Natural killer cell (primary cell): ENCODE measurements around the gene ANKRD12. TPM values are rescaled to one million over a fixed set of nuclear protein-coding genes. Genes with fewer than 3 reads are reported as not detected.

ENCODE experiments used
- ATAC-seq, 3 donors: fragments of 150-1000 bp in 2 of 3; fragments of 200-7000 bp in 1 of 3; cut with Tn5 transposase; 1 replicate in 1 of 3; 2 replicates in 2 of 3; pipeline ENCODE4 v1.10.0; 2021; ENCODE audit warnings: mild to moderate bottlenecking in 2 of 3, moderate library complexity in 2 of 3
- DNase-seq, 2 donors: peaks; one replicate each; pipeline versions ENCODE4 v3.0.0 to v3.0.0-alpha.2; 2013 to 2021; ENCODE audit warnings: mixed read lengths in 1 of 2
- H3K27ac ChIP-seq: one replicate; pipeline ENCODE4 v1.5.1; 2013; ENCODE audit warnings: mild to moderate bottlenecking, low read length
- H3K27me3 ChIP-seq: one replicate; pipeline ENCODE4 v1.6.1; 2013; ENCODE audit warnings: low read length; ENCODE audit not compliant: control insufficient read depth, insufficient read depth
- H3K36me3 ChIP-seq: one replicate; pipeline ENCODE4 v1.6.1; 2013; ENCODE audit warnings: low read length; ENCODE audit not compliant: control insufficient read depth, insufficient read depth
- H3K4me1 ChIP-seq: one replicate; pipeline ENCODE4 v1.6.1; 2013; ENCODE audit warnings: low read length; ENCODE audit not compliant: control insufficient read depth, insufficient read depth
- H3K4me3 ChIP-seq: one replicate; pipeline ENCODE4 v1.5.1; 2013; ENCODE audit warnings: low read length
- H3K9me3 ChIP-seq: one replicate; pipeline ENCODE4 v1.6.1; 2013; ENCODE audit warnings: low read length; ENCODE audit not compliant: control insufficient read depth, insufficient read depth
- H3K27ac Mint-ChIP-seq, 2 donors: one replicate each; pipeline ENCODE4 v1.8.0; 2022; ENCODE audit warnings: mild to moderate bottlenecking in 2 of 2, mixed read lengths in 2 of 2, moderate library complexity in 1 of 2
- H3K27me3 Mint-ChIP-seq, 2 donors: one replicate each; pipeline ENCODE4 v1.8.0; 2022; ENCODE audit warnings: low read depth in 2 of 2, mixed read lengths in 2 of 2
- H3K36me3 Mint-ChIP-seq: one replicate; pipeline ENCODE4 v1.8.0; 2022; ENCODE audit warnings: mixed read lengths
- H3K4me1 Mint-ChIP-seq, 2 donors: one replicate each; pipeline ENCODE4 v1.8.0; 2022; ENCODE audit warnings: mixed read lengths in 2 of 2
- H3K4me3 Mint-ChIP-seq: one replicate; pipeline ENCODE4 v1.8.0; 2022; ENCODE audit warnings: mild to moderate bottlenecking, moderate library complexity, mixed read lengths
- H3K9me3 Mint-ChIP-seq, 2 donors: one replicate each; pipeline ENCODE4 v1.8.0; 2022; ENCODE audit warnings: mixed read lengths in 2 of 2
- WGBS: methylation state at CpG from one replicate; pipeline ENCODE4 v1.1.7; 2013; ENCODE audit warnings: missing lambda C conversion rate; ENCODE audit not compliant: insufficient coverage; 5-methylcytosine and 5-hydroxymethylcytosine counted together
- intact Hi-C: fragments of 100-400 bp; cut with micrococcal nuclease; formaldehyde crosslinking; loops from one replicate; pipeline ENCODE4 v1.14.2; 2022
- total RNA-seq, 4 donors: library from RNA; stranded (reverse); fragments of 120-200 nt in 1 of 4; gene quantifications; one replicate each; pipeline versions ENCODE4 v1.2.3 to v1.2.4, GENCODE V29; 2013 to 2022
- TF ChIP-seq, protein P1 (sequence below): fragments of 200-600 bp; IDR thresholded peaks from one replicate; pipeline ENCODE4 v1.8.0; 2022; ENCODE audit warnings: antibody characterized with exemption

The ANKRD12 gene
- total RNA-seq, 3 donors from 2014 or later (not counting 1 experiment from before 2014, with no cell fraction given) = 136 to 148 (median 141) TPM

DNA sequence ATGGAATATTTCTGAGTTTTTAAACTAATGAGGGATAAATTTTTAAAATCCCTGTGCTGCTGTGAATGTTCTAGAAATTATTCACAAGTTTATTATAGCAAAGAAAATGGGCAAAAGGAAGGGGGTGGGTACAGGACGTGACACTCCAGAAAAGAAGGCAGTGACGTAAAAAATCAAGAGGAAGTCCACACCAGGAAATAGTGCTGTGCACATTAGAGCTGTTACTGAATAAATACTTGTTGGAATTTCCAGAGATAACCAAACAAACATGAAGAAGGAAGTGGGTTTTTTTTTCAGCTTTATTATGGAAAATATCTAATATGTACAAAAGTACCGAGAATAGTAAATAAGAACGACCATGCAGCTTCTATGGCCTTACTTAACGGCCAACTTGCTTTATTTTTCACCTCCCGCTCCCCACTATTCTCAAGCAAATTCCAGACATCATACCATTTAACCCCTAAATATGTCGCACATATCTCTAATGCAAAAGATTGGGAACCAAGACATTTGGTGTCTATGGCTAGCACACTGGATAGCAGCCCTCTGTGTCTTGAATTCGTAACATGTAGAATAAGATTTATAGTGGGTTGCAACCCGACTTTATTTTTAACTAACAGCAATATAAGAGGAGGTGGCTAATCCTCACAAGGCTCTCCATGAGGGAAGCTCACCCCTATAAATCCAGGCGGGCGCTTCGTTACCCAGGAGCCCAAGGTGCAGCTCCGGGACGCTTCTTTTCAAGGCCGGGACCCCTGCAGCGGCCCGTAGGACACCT lies 34.7 kb upstream of the ANKRD12 start:
- 0% methylated on average over 16 of the region's 17 CpGs for WGBS
- TF ChIP-seq, protein P1, sequence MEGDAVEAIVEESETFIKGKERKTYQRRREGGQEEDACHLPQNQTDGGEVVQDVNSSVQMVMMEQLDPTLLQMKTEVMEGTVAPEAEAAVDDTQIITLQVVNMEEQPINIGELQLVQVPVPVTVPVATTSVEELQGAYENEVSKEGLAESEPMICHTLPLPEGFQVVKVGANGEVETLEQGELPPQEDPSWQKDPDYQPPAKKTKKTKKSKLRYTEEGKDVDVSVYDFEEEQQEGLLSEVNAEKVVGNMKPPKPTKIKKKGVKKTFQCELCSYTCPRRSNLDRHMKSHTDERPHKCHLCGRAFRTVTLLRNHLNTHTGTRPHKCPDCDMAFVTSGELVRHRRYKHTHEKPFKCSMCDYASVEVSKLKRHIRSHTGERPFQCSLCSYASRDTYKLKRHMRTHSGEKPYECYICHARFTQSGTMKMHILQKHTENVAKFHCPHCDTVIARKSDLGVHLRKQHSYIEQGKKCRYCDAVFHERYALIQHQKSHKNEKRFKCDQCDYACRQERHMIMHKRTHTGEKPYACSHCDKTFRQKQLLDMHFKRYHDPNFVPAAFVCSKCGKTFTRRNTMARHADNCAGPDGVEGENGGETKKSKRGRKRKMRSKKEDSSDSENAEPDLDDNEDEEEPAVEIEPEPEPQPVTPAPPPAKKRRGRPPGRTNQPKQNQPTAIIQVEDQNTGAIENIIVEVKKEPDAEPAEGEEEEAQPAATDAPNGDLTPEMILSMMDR = no peak
- Histone ChIP-seq H3K27ac (peak overlapping the region; percentile 58), H3K36me3 (peaks cover 2% of the 10 kb centered on the region), H3K4me1 (peaks cover 10% of the 10 kb centered on the region), H3K4me3 (peak overlapping the region; percentile 73), H3K27me3 (no peaks in the 10 kb centered on the region), H3K9me3 (no peaks in the 10 kb centered on the region)
- Mint-ChIP-seq H3K9me3 (no peaks in the 10 kb centered on the region), H3K27me3 (no peaks in the 10 kb centered on the region), H3K4me3 (peak overlapping the region; percentile 96), H3K4me1 (peaks cover 53% of the 10 kb centered on the region in 2 donors), H3K36me3 (no peaks in the 10 kb centered on the region), H3K27ac (peak overlapping the region; percentile 85 to 98)
- intact Hi-C loops = loop anchor here (1.0 to 10.0 kb wide), 4 partner anchors 29 to 813 kb away; partner anchors contain the start of genes RALBP1, TWSG1 and VAPA
- peak in 1 of 2 donors; percentile 83 for DNase-seq
- ATAC-seq = peak; percentile 32 to 56 (median 48)

DNA sequence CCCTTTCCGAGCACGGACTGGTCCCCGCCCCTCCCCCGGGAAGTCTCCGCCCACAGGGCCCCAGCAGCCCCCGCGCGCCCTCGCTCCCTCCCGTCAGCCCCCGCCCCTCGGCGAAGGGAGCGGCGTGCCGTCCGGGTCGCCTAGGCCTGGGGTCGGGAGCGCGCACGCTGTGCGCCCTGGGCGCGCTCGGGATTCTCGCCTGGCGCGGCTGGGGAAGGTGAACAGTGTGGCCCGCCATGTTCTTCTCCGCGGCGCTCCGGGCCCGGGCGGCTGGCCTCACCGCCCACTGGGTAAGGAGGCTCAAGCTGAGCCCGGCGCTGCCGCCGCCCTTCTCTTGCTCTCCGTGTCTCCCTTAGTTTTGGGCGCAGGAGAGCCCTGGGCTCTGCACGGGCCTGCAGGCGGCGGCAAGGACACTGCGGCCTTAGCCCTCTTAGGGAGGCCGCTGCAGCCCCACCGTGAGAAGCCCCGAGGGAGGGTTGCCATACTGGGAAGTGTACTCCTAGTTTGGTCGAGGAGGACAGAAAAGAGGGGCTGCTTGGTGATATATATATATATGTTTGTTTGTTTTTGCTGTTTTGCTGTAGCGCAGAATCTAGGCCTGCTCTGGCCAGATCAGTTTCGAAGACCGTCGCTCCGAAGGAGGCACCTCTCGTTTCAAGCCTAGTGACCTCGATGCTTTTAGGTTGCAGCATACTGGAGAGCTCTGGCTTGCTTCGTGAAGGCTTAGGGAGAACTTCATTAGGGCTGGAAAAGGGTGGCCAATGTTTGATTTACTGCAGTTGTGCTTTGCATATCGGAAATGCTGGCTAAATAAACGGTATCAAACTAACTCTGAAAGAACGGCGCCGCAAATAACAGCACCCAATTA lies 33.8 kb upstream of the ANKRD12 start, which contains the start of gene NDUFV2:
TSS of gene NDUFV2 (plus strand) at position 192 of the 868 bp plus-strand sequence. CDS start at position 237, 45 bp downstream.
- intact Hi-C loops = loop anchor here (1.0 to 10.0 kb wide), 6 partner anchors 16 to 812 kb away; partner anchors contain the start of genes ANKRD12, RALBP1, TWSG1 and VAPA
- H3K27ac Mint-ChIP-seq = peak within 1 kb of the TSS; percentile 85 to 98
- H3K36me3 ChIP-seq = peaks cover 2% of the 10 kb centered on the region
- peak within 1 kb of the TSS; percentile 96 for H3K4me3 Mint-ChIP-seq
- peak within 1 kb of the TSS; percentile 74 for H3K4me3 ChIP-seq
- no peaks in the 10 kb centered on the region for H3K27me3 Mint-ChIP-seq
- peak within 1 kb of the TSS; percentile 90 for H3K27ac ChIP-seq
- H3K9me3 ChIP-seq = no peaks in the 10 kb centered on the region
- ATAC-seq (peak; percentile 91 to 99 (median 93)), DNase-seq (peak; percentile 97 to 98)
- H3K36me3 Mint-ChIP-seq = no peaks in the 10 kb centered on the region
- TF ChIP-seq, protein P1 = no peak
- no peaks in the 10 kb centered on the region for H3K27me3 ChIP-seq
- H3K4me1 Mint-ChIP-seq = peaks cover 61% of the 10 kb centered on the region in 2 donors
- peaks cover 12% of the 10 kb centered on the region for H3K4me1 ChIP-seq
- 1% methylated on average over 60 of the region's 64 CpGs for WGBS
- no peaks in the 10 kb centered on the region for H3K9me3 Mint-ChIP-seq

DNA sequence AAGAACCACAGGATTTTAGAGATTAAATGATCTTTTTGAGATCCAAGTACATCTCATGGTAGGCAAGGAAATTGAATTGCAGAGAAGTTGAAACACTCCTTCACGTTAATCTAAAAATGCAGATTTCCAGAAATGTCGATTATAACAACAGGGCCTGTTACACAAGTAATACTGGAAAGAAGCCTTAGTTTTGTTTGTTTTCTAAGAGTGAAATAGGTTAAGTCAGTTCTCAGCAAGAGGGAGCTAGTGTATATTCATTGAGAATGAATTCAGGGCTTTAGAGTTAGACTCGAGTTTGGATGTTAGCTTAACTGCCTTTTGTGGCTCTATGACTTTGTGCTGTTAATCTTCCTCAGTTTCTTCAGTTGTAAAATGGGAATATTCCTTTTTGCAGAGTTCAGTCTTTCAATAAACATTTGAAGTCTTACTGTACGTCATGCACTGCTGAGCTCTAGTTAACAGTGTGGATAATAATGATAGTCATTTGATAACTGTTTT lies 33.2 kb upstream of the ANKRD12 start:
- Mint-ChIP-seq H3K27me3 (no peaks in the 10 kb centered on the region), H3K4me3 (peak overlapping the region; percentile 96), H3K36me3 (no peaks in the 10 kb centered on the region), H3K27ac (peak overlapping the region; percentile 85 to 98), H3K9me3 (no peaks in the 10 kb centered on the region), H3K4me1 (peaks cover 63 to 68% of the 10 kb centered on the region in 2 donors)
- DNase-seq (peak in 1 of 2 donors; percentile 61), ATAC-seq (no peak)
- Histone ChIP-seq H3K9me3 (no peaks in the 10 kb centered on the region), H3K27ac (peak overlapping the region; percentile 90), H3K27me3 (no peaks in the 10 kb centered on the region), H3K4me1 (peaks cover 14% of the 10 kb centered on the region), H3K4me3 (peak overlapping the region; percentile 74), H3K36me3 (peaks cover 2% of the 10 kb centered on the region)
- intact Hi-C loops = loop anchor here (1.0 to 10.0 kb wide), 4 partner anchors 15 to 811 kb away; partner anchors contain the start of genes ANKRD12, RALBP1 and VAPA
- TF ChIP-seq, protein P1 = peak; percentile 12
- WGBS = 0% methylated on average over 2 of the region's 4 CpGs
